ENCODE data around the gene LHX5.

GRCh38 chr12:113504917-113505316 is 33.2 kb upstream of the LHX5 start:
- TF ChIP-seq, protein P1, sequence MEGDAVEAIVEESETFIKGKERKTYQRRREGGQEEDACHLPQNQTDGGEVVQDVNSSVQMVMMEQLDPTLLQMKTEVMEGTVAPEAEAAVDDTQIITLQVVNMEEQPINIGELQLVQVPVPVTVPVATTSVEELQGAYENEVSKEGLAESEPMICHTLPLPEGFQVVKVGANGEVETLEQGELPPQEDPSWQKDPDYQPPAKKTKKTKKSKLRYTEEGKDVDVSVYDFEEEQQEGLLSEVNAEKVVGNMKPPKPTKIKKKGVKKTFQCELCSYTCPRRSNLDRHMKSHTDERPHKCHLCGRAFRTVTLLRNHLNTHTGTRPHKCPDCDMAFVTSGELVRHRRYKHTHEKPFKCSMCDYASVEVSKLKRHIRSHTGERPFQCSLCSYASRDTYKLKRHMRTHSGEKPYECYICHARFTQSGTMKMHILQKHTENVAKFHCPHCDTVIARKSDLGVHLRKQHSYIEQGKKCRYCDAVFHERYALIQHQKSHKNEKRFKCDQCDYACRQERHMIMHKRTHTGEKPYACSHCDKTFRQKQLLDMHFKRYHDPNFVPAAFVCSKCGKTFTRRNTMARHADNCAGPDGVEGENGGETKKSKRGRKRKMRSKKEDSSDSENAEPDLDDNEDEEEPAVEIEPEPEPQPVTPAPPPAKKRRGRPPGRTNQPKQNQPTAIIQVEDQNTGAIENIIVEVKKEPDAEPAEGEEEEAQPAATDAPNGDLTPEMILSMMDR (IDR thresholded peaks at IDR 0.05; ENCODE audit: insufficient read depth, low read length, poor library complexity, severe bottlenecking): no peak
- TF ChIP-seq EZH2phosphoT487 (conservative IDR thresholded peaks at IDR 0.05; ENCODE audit: low read length): no peak

Measured in SU-DHL-6 (cell line).